OCI-LY7 (cell line): ENCODE results near the gene RAB17. TPM values are rescaled to one million over a fixed set of nuclear protein-coding genes. Genes with fewer than 3 reads are reported as not detected.

ENCODE experiments used
- BruUV-seq: library from RNA; stranded (reverse); fragments of 400-500 nt; replicated peaks from 2 replicates; lab custom pipeline; 2021; lab: Mats Ljungman, UMichigan
- CTCF ChIA-PET: fragments of 300-600 bp; sonication (Branson Sonifier 250); formaldehyde crosslinking; loops from one replicate; lab custom pipeline; 2022; ENCODE audit warnings: antibody characterized with exemption; ENCODE audit not compliant: unreplicated experiment; lab: Charles Lee
- POLR2A ChIA-PET: fragments of 300-600 bp; sonication (Branson Sonifier 250); formaldehyde crosslinking; loops from one replicate; lab custom pipeline; 2022; ENCODE audit warnings: antibody characterized with exemption; lab: Charles Lee
- DNase-seq: peaks from one replicate; pipeline ENCODE4 v3.0.0-alpha.2; 2015; ENCODE audit warnings: low spot score
- H2AFZ ChIP-seq: fragments of 200-600 bp; sonication (generic), shearing (Covaris generic); 2 replicates; pipeline ENCODE4 v1.6.1; 2014; ENCODE audit warnings: mild to moderate bottlenecking, antibody characterized with exemption, low read length, moderate library complexity
- H3K27ac ChIP-seq: fragments of 200-600 bp; sonication (generic); 2 replicates; pipeline ENCODE4 v1.5.1; 2014; ENCODE audit warnings: mixed run types, low read depth, mild to moderate bottlenecking, moderate library complexity, low read length, inconsistent platforms; ENCODE audit not compliant: poor library complexity, severe bottlenecking
- H3K36me3 ChIP-seq: fragments of 200-600 bp; sonication (generic); 2 replicates; pipeline ENCODE4 v1.6.1; 2014; ENCODE audit warnings: mild to moderate bottlenecking, antibody characterized with exemption, low read length, moderate library complexity, mixed read lengths; ENCODE audit not compliant: insufficient read depth
- H3K4me1 ChIP-seq: fragments of 200-600 bp; sonication (generic); 2 replicates; pipeline ENCODE4 v1.5.1; 2014; ENCODE audit warnings: mild to moderate bottlenecking, low read length; ENCODE audit not compliant: insufficient read depth, poor library complexity, severe bottlenecking
- H3K4me2 ChIP-seq: fragments of 200-600 bp; sonication (generic); 2 replicates; pipeline ENCODE4 v1.6.1; 2014; ENCODE audit warnings: mild to moderate bottlenecking, low read length
- H3K4me3 ChIP-seq: fragments of 200-600 bp; sonication (generic); 2 replicates; pipeline ENCODE4 v1.5.1; 2014; ENCODE audit warnings: mild to moderate bottlenecking, low read depth, low read length; ENCODE audit not compliant: poor library complexity, severe bottlenecking
- H3K79me2 ChIP-seq: fragments of 200-600 bp; sonication (generic); 2 replicates; pipeline ENCODE4 v1.6.1; 2016; ENCODE audit warnings: low read depth, mild to moderate bottlenecking, low read length, moderate library complexity, mixed read lengths; ENCODE audit not compliant: insufficient read depth
- H3K9me2 ChIP-seq: fragments of 200-600 bp; sonication (generic); 2 replicates; pipeline ENCODE4 v1.6.1; 2016; ENCODE audit warnings: mild to moderate bottlenecking, low read length, mixed read lengths; ENCODE audit not compliant: insufficient read depth
- H3K9me3 ChIP-seq: fragments of 200-600 bp; sonication (generic); 2 replicates; pipeline ENCODE4 v1.6.1; 2014; ENCODE audit warnings: mild to moderate bottlenecking, mixed run types, low read length, mixed read lengths
- H4K20me1 ChIP-seq: fragments of 200-600 bp; sonication (generic); 2 replicates; pipeline ENCODE4 v1.6.1; 2014; ENCODE audit warnings: mild to moderate bottlenecking, antibody characterized with exemption, low read length, moderate library complexity, mixed read lengths; ENCODE audit not compliant: insufficient read depth
- EZH2phosphoT487 ChIP-seq: fragments of 200-600 bp; sonication (generic); IDR thresholded peaks from 2 replicates; pipeline ENCODE4 v1.6.1; 2018; ENCODE audit warnings: low read depth, borderline replicate concordance, mild to moderate bottlenecking, mixed run types, antibody characterized with exemption, low read length, moderate library complexity, mixed read lengths
- intact Hi-C: fragments of 100-400 bp; cut with micrococcal nuclease; formaldehyde crosslinking; loops from one replicate; pipeline ENCODE4 v1.10.0; 2022; ENCODE audit not compliant: unreplicated experiment
- total RNA-seq, 2 experiments: library from RNA; depleted of rRNA in 1 of 2; stranded (reverse); fragments of >200 nt in 1 of 2; shearing (Covaris generic) in 1 of 2; gene quantifications; 2 replicates each; pipeline ENCODE4 v1.2.3, GENCODE V29; 2014 to 2022
- TF ChIP-seq, protein P1 (sequence below): fragments of 200-600 bp; sonication (generic); conservative IDR thresholded peaks from 2 replicates; pipeline ENCODE4 v1.5.1; 2014; ENCODE audit warnings: mild to moderate bottlenecking, antibody characterized with exemption, low read length, moderate library complexity, mixed read lengths

The RAB17 gene
- total RNA-seq, 2 experiments from 2014 or later: not detected

- no peaks in the 10 kb centered on the region for H3K9me3 ChIP-seq
- H3K79me2 ChIP-seq: no peaks in the 10 kb centered on the region
- TF ChIP-seq EZH2phosphoT487: no peak
- TF ChIP-seq, protein P1, sequence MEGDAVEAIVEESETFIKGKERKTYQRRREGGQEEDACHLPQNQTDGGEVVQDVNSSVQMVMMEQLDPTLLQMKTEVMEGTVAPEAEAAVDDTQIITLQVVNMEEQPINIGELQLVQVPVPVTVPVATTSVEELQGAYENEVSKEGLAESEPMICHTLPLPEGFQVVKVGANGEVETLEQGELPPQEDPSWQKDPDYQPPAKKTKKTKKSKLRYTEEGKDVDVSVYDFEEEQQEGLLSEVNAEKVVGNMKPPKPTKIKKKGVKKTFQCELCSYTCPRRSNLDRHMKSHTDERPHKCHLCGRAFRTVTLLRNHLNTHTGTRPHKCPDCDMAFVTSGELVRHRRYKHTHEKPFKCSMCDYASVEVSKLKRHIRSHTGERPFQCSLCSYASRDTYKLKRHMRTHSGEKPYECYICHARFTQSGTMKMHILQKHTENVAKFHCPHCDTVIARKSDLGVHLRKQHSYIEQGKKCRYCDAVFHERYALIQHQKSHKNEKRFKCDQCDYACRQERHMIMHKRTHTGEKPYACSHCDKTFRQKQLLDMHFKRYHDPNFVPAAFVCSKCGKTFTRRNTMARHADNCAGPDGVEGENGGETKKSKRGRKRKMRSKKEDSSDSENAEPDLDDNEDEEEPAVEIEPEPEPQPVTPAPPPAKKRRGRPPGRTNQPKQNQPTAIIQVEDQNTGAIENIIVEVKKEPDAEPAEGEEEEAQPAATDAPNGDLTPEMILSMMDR: no peak
- peak; percentile 15 for DNase-seq
- ChIA-PET CTCF (no interaction called here), POLR2A (interaction anchor here (0.6 kb wide), 2 partner anchors 232 to 472 kb away, joined by 3 to 5 read pairs; no protein-coding TSS in a partner anchor)
- no peak overlapping the region for H3K4me3 ChIP-seq
- no peak overlapping the region for H3K4me2 ChIP-seq
- intact Hi-C loops: no loop called here
- no peaks in the 10 kb centered on the region for H4K20me1 ChIP-seq
- no peak overlapping the region for H3K27ac ChIP-seq
- H3K9me2 ChIP-seq: no peaks in the 10 kb centered on the region
- no peaks in the 10 kb centered on the region for H3K36me3 ChIP-seq
- BruUV-seq: no TSS peak
- no peak overlapping the region for H2AFZ ChIP-seq
- H3K4me1 ChIP-seq: peaks cover 25% of the 10 kb centered on the region
These were observed 56.8 kb downstream of the RAB17 start for GRCh38 chr2:237533668-237534161.

DNA sequence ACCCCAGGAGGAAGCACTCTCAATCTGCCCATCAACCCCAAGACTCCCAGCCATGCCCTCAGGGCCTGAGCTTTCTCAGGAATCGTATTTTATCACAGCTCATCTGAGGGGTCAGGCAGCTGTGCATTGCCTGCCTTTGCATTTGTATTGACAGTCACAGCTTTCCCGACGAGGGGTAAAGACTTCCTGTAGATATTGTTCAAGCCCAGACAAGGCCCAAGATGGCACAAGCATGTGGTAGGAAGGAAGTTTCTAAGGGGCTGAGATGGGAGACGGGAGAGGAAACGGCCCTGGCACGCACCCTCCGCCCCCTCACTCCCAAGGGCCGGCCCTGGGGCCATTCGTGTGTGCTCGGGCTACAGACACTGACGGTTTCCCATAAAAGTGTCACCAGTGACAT is 58.4 kb downstream of the RAB17 start:
- Histone ChIP-seq H3K36me3 (no peaks in the 10 kb centered on the region), H3K9me3 (no peaks in the 10 kb centered on the region), H2AFZ (no peak overlapping the region), H3K9me2 (no peaks in the 10 kb centered on the region), H3K4me2 (no peak overlapping the region), H4K20me1 (no peaks in the 10 kb centered on the region), H3K4me3 (no peak overlapping the region), H3K27ac (no peak overlapping the region), H3K4me1 (peaks cover 27% of the 10 kb centered on the region), H3K79me2 (no peaks in the 10 kb centered on the region)
- DNase-seq: no peak
- TF ChIP-seq, protein P1: no peak
- no peak for TF ChIP-seq EZH2phosphoT487
- POLR2A ChIA-PET: interaction anchor here (1.1 kb wide), 1 partner anchor 17 kb away, joined by 5 read pairs; no protein-coding TSS in a partner anchor
- BruUV-seq: no TSS peak
- CTCF ChIA-PET: no interaction called here
- intact Hi-C loops: no loop called here
